ENCODE measurements around the gene DENND1A.

Gene DENND1A

GRCh38 chr9:123517512-123517911, 412.4 kb downstream of the DENND1A start:
- DNase-seq = no peak

GRCh38 chr9:123514766-123515165, 415.2 kb downstream of the DENND1A start:
- DNase-seq = no peak

DNA sequence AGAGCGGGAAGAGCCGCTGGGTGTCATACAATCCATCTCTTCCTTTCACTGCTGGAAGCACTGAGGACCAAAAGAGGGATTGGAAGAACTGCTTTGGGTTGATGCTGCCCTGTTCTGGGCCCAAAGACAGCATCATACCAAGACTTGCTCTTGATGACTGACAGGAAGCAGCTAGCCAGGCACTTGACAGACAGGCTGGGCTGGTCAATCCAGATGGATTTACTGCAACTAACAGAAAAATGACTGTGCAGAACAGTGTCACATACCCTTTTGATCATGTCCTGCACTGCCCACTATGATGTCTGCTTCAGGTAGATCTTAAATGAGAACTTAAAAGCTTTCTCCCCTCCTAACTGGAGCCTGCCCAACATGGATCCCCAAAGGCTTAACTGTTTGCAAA, 416.4 kb downstream of the DENND1A start:
- no peak for DNase-seq

GRCh38 chr9:123511326-123512277, 418.3 kb downstream of the DENND1A start:
- DNase-seq = no peak

GRCh38 chr9:123509646-123510045, 420.3 kb downstream of the DENND1A start:
- DNase-seq = no peak

DNA sequence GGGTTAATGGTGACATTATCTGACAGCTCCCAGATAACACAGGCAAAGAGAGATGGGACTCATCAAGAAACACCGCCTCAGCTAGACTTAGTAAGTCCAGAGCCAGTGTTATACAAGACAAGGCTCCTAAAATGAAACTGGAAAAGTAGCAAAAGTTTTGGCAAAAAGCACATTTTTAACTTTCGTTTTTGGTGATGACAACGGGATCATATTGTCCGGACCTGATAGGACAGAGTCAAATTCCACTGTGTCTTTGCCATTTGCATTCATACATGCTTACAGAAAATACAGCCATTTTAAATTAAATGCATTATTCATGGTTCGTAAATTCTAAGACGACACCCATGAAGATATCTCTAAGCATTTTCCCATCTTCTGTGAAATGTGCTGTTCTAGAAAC, 421.9 kb downstream of the DENND1A start:
- DNase-seq = no peak

GRCh38 chr9:123505496-123505895, 424.4 kb downstream of the DENND1A start:
- DNase-seq = no peak

DNA sequence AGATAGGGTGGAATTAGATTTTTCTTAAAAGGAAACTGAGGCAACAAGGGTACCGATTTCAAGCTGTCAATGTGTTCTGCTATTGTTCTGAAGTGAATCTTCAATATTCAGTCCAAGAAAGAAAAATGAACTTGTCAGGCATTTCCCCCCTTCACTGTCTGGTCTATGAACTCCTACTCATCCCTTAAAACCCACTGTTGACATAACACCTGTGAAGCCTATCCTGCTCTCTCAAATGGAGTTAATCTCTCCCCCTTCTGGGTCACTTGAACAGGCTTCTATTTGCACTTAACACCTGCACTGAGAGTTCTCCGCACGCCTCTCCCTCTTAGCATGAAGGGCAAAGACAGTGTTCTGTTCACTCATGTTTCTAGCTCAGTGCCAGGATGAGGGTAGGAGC, 429.6 kb downstream of the DENND1A start:
- DNase-seq = no peak

GRCh38 chr9:123497830-123498229, 432.1 kb downstream of the DENND1A start:
- DNase-seq = no peak

GRCh38 chr9:123495731-123496130, 434.2 kb downstream of the DENND1A start:
- DNase-seq = no peak

GRCh38 chr9:123493627-123494026, 436.3 kb downstream of the DENND1A start:
- DNase-seq = no peak

- no peak for DNase-seq
Measured at GRCh38 chr9:123490688-123491087, 439.2 kb downstream of the DENND1A start.

- DNase-seq = no peak
Measured at GRCh38 chr9:123488722-123489321, 441.1 kb downstream of the DENND1A start.

DNA sequence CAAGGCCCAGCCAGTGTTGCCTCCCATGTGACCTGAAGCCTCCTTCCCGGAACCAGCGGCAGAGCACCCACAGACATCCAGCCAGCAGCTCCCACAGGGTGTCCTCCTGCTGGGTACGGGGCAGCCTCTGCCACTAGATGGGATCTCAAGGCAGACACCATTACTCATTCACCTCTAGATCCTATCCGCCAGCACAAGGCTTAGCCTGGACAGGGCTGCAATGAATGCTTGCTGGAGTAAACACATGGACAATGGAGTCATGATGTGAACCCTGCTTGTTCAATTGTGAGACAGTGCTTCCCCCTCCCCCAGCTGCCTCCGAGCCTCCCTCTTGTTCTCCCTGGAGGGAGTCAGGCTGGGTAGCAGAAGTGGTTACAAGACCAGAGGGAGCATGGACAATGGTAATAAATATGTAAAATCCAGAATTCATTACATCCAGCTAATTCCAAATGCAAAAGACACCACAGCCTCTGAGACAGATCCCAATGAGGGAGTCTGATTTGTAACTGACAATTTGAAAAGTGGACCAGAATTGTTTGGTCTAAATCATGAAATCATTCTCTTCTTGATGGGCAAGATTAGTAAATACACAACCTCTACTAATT, 441.9 kb downstream of the DENND1A start:
- DNase-seq = no peak

- no peak for DNase-seq
Measured at GRCh38 chr9:123486431-123486830, 443.5 kb downstream of the DENND1A start.

- DNase-seq = no peak
Measured at GRCh38 chr9:123485216-123485615, 444.7 kb downstream of the DENND1A start.

GRCh38 chr9:123484130-123484529, 445.8 kb downstream of the DENND1A start:
- DNase-seq = no peak

DNA sequence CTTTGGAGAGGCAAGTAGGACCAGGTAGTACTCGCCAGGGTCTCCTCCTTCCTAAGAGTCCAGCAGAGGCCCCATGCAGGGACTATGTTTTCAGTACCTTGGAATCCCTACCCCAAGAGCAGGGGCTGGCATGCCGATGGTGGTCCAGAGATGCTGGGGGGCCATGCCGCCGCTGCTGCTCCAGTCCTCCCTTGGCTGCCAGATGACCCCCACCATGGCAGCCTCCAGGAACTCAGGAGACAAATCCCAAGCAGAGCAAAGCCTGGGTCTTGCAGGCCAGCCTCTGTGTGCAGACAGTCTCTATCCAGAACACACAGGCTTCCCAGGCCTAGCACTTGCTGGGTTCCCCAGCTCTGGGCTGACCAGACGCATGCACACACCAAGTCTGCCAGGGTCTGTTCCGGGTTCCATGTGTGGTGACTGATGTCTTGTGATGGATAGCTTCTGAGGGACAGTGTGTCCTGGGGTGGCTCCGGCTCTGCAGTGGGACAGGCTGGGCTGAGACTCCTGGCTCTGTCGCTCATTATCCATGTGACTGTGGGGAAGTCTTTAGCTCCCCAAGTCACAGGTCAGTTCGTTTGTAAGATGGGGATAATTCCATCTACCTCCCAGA, 446.6 kb downstream of the DENND1A start:
- DNase-seq = no peak

- no peak for DNase-seq
Measured at GRCh38 chr9:123482295-123482968, 447.5 kb downstream of the DENND1A start.

DNA sequence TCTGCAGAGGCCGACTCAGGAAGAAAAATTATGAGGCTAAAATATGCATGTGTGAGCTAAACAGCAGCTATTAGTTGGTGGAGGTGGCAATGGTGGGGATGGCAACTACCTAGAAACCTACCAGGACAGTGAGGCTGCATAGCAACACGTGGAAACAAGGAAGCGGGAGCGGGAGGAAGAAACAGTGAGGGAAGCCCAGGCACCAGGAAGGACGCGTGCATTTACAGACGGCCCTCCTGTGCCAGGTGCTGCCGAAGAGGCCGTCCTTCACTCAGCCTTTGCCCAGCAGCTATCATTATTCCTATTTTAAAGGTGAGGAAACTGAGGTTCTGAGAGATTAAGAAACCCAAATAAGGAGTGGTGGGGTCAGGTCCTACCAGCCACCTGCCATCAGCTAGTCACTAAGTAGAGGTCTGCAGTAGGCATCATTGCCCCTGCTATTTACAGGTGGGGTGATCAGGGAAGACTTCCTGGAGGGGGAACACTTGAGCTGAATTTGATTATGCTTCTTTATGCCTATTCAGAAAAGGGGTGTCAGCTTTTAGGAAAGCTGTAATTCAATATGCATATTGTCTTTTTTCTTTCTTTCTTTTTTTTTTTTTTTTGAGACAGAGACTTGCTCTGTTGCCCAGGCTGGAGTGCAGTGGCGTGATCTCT, 448.6 kb downstream of the DENND1A start:
- no peak for DNase-seq

GRCh38 chr9:123480791-123481190, 449.1 kb downstream of the DENND1A start:
- no peak for DNase-seq

DNA sequence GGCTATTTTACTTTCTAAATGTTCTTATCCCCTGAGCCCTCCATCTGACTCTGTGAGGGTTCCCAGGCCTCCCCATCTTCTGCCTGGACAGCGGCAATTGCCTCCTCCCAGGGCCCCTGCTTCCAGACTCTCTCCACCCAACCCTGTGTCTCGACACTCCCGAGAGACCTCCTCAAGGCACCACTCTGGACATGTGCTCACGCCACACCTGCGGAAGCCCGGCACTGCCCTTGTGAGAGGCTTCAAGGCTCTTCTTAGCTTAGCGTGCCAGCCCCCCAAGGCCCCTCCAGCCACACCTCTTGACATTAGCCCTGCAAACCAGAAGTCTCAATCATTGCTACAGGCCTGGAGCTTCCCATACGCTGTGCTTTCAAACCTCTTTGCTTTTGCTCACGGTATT, 449.8 kb downstream of the DENND1A start:
- no peak for DNase-seq

Data from NCI-H1048 (cell line).